Measurements from ENCODE around the gene RIMKLB. TPM values are rescaled to one million over a fixed set of nuclear protein-coding genes. Genes with fewer than 3 reads are reported as not detected.
"Not testable (repeated sequence)": the region's sequence is repeated elsewhere in the genome, so short reads cannot be mapped to it uniquely, and the experiment has no call there.

Gene RIMKLB
- polyA plus RNA-seq, 4 donors = 85.4 to 106 (median 104) TPM

GRCh38 chr12:8762701-8763100 is 64.9 kb downstream of the RIMKLB start:
- not testable (repeated sequence) for DNase-seq (ENCODE audit: low read depth in 4 of 4, low spot score in 3 of 4)

- DNase-seq (ENCODE audit: low read depth in 4 of 4, low spot score in 3 of 4) = not testable (repeated sequence)
These were observed 68.3 kb downstream of the RIMKLB start for GRCh38 chr12:8766121-8766520.

- no peak for DNase-seq (ENCODE audit: low read depth in 4 of 4, low spot score in 3 of 4)
These were observed 72.7 kb downstream of the RIMKLB start for GRCh38 chr12:8770499-8770898.

- DNase-seq (ENCODE audit: low read depth in 4 of 4, low spot score in 3 of 4) = no peak
These were observed 73.3 kb downstream of the RIMKLB start for GRCh38 chr12:8771072-8771471.

GRCh38 chr12:8773461-8773860 is 75.7 kb downstream of the RIMKLB start:
- DNase-seq (ENCODE audit: low read depth in 4 of 4, low spot score in 3 of 4) = no peak

- no peak for DNase-seq (ENCODE audit: low read depth in 4 of 4, low spot score in 3 of 4)
These were observed 81.5 kb downstream of the RIMKLB start for GRCh38 chr12:8779281-8779680.

- DNase-seq (ENCODE audit: low read depth in 4 of 4, low spot score in 3 of 4) = no peak
These were observed 82.1 kb downstream of the RIMKLB start for GRCh38 chr12:8779862-8780261.

GRCh38 chr12:8780389-8780788 is 82.6 kb downstream of the RIMKLB start:
- DNase-seq (ENCODE audit: low read depth in 4 of 4, low spot score in 3 of 4) = no peak

GRCh38 chr12:8781381-8782127 is 83.8 kb downstream of the RIMKLB start:
- DNase-seq (ENCODE audit: low read depth in 4 of 4, low spot score in 3 of 4) = no peak

- DNase-seq (ENCODE audit: low read depth in 4 of 4, low spot score in 3 of 4) = no peak
These were observed 86.6 kb downstream of the RIMKLB start for GRCh38 chr12:8784290-8784888.

GRCh38 chr12:8785499-8785898 is 87.7 kb downstream of the RIMKLB start:
- DNase-seq (ENCODE audit: low read depth in 4 of 4, low spot score in 3 of 4) = no peak

GRCh38 chr12:8787206-8787605 is 89.4 kb downstream of the RIMKLB start:
- DNase-seq (ENCODE audit: low read depth in 4 of 4, low spot score in 3 of 4) = not testable (repeated sequence)

GRCh38 chr12:8788706-8789105 is 90.9 kb downstream of the RIMKLB start:
- not testable (repeated sequence) for DNase-seq (ENCODE audit: low read depth in 4 of 4, low spot score in 3 of 4)

- DNase-seq (ENCODE audit: low read depth in 4 of 4, low spot score in 3 of 4) = not testable (repeated sequence)
These were observed 91.7 kb downstream of the RIMKLB start for GRCh38 chr12:8789341-8790013.

- not testable (repeated sequence) for DNase-seq (ENCODE audit: low read depth in 4 of 4, low spot score in 3 of 4)
These were observed 95.4 kb downstream of the RIMKLB start for GRCh38 chr12:8793226-8793625.

GRCh38 chr12:8794611-8795010 is 96.8 kb downstream of the RIMKLB start:
- DNase-seq (ENCODE audit: low read depth in 4 of 4, low spot score in 3 of 4) = not testable (repeated sequence)

- no peak for DNase-seq (ENCODE audit: low read depth in 4 of 4, low spot score in 3 of 4)
These were observed 99.2 kb downstream of the RIMKLB start for GRCh38 chr12:8796831-8797626.

- not testable (repeated sequence) for DNase-seq (ENCODE audit: low read depth in 4 of 4, low spot score in 3 of 4)
These were observed 103.4 kb downstream of the RIMKLB start for GRCh38 chr12:8801213-8801612.

- DNase-seq (ENCODE audit: low read depth in 4 of 4, low spot score in 3 of 4) = not testable (repeated sequence)
These were observed 107.0 kb downstream of the RIMKLB start for GRCh38 chr12:8804833-8805232.

GRCh38 chr12:8805487-8805886 is 107.7 kb downstream of the RIMKLB start:
- not testable (repeated sequence) for DNase-seq (ENCODE audit: low read depth in 4 of 4, low spot score in 3 of 4)

- DNase-seq (ENCODE audit: low read depth in 4 of 4, low spot score in 3 of 4) = not testable (repeated sequence)
These were observed 109.3 kb downstream of the RIMKLB start for GRCh38 chr12:8807084-8807483.

All from right renal pelvis (tissue), 4 donors.